Kidney (tissue), 14 donors: ENCODE data around the gene TMEM178B. TPM values are rescaled to one million over a fixed set of nuclear protein-coding genes. Genes with fewer than 3 reads are reported as not detected.

ENCODE experiments used
- DNase-seq, 5 donors: peaks; one replicate each; pipeline ENCODE4 v3.0.0-alpha.2; 2013 to 2020
- FAIRE-seq: peaks from 2 replicates; lab custom pipeline; 2012; peaks lifted over from hg19 to GRCh38; lab: Jason Lieb, UNC
- H3K27ac ChIP-seq, 2 donors: one replicate each; pipeline ENCODE4 v1.7.0; 2013; ENCODE audit warnings: low read depth in 2 of 2, low read length in 2 of 2, inconsistent platforms in 1 of 2
- H3K27me3 ChIP-seq: one replicate; pipeline ENCODE4 v1.7.1; 2013; ENCODE audit warnings: low read length, inconsistent platforms; ENCODE audit not compliant: control insufficient read depth, insufficient read depth
- H3K36me3 ChIP-seq, 3 donors: one replicate each; pipeline versions ENCODE4 v1.7.0 to v1.7.1; 2013; ENCODE audit warnings: low read length in 3 of 3, control low read depth in 1 of 3, inconsistent platforms in 1 of 3; ENCODE audit not compliant: insufficient read depth in 3 of 3, control insufficient read depth in 2 of 3
- H3K4me1 ChIP-seq, 3 donors: one replicate each; pipeline versions ENCODE4 v1.7.0 to v1.7.1; 2013; ENCODE audit warnings: low read length in 3 of 3, inconsistent platforms in 1 of 3, low read depth in 1 of 3; ENCODE audit not compliant: control insufficient read depth in 2 of 3, insufficient read depth in 2 of 3
- H3K4me3 ChIP-seq, 3 donors: one replicate each; pipeline versions ENCODE4 v1.7.0 to v1.8.1; 2013; ENCODE audit warnings: low read length in 3 of 3, control low read depth in 1 of 3, inconsistent platforms in 1 of 3
- H3K9ac ChIP-seq, 3 donors: one replicate each; pipeline versions ENCODE4 v1.7.0 to v1.7.1; 2013; ENCODE audit warnings: low read length in 3 of 3, control low read depth in 1 of 3, inconsistent platforms in 1 of 3
- H3K9me3 ChIP-seq, 3 donors: one replicate each; pipeline versions ENCODE4 v1.7.0 to v1.7.1; 2013; ENCODE audit warnings: low read length in 3 of 3, control low read depth in 1 of 3, inconsistent platforms in 1 of 3; ENCODE audit not compliant: control insufficient read depth in 2 of 3, insufficient read depth in 1 of 3
- intact Hi-C: fragments of 100-400 bp; cut with DNase I; formaldehyde crosslinking; loops from one replicate; pipeline ENCODE4 v1.11.1; 2022
- polyA plus RNA-seq: library from polyadenylated mRNA; stranded (reverse); fragments of 350-450 nt; fragmentation: Illumina TruSeq; extraction: RNeasy Lipid Tissue Mini Kit (QIAGEN cat#74804); gene quantifications from one replicate; pipeline ENCODE4 v1.2.3, GENCODE V29; 2014; ENCODE audit warnings: low read depth, low replicate concordance; ENCODE audit not compliant: insufficient read depth
- total RNA-seq: library from RNA; stranded (reverse); fragmentation: NEBNext Ultra II Directional; extraction: Animal tissue kit (Norgen Biotek cat#: 25700); gene quantifications from one replicate; pipeline ENCODE4 v1.2.1, GENCODE V29; 2021
- TF ChIP-seq, protein P1 (sequence below): IDR thresholded peaks from 3 replicates; pipeline ENCODE4 v1.5.1; 2012; ENCODE audit warnings: mild to moderate bottlenecking, moderate library complexity, borderline replicate concordance; ENCODE audit not compliant: insufficient read depth; ENCODE audit errors: extremely low read depth
- donor health status: control.
- donor health status: control.
- donor health status: control.
- donor health status: control.
- donor health status: control.
- donor health status: DM: yes; HTN: yes; CAD: no.
- donor health status: Normal renal cell carcinoma (clear cell type).

The TMEM178B gene
- total and polyA plus RNA-seq, 2 donors from 2014 or later, result 0.58 to 20.0 TPM

DNA sequence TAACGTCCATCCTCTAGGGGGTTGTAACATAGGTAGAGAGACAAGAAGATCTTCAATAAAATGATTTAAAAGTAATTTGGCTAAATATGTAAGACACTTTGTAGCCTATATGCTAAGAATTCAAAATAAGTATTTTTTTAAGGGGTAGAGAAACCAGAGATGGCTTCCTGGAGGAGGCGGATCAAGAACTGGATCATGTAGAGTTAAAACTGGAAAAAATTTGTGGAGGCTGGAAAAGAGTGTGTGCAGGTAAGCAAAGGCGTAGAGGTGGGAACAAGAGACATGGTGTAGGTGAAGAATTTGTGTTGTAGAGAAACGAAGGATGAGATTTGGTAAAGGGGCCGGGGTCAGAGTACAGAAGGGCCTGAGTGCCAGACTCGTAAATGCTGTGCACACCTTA is 172.6 kb downstream of the TMEM178B start:
- DNase-seq, result no peak
- no peaks in the 10 kb centered on the region for H3K27me3 ChIP-seq
- H3K27ac ChIP-seq, result no peak overlapping the region
- no peaks in the 10 kb centered on the region for H3K4me1 ChIP-seq
- TF ChIP-seq, protein P1, sequence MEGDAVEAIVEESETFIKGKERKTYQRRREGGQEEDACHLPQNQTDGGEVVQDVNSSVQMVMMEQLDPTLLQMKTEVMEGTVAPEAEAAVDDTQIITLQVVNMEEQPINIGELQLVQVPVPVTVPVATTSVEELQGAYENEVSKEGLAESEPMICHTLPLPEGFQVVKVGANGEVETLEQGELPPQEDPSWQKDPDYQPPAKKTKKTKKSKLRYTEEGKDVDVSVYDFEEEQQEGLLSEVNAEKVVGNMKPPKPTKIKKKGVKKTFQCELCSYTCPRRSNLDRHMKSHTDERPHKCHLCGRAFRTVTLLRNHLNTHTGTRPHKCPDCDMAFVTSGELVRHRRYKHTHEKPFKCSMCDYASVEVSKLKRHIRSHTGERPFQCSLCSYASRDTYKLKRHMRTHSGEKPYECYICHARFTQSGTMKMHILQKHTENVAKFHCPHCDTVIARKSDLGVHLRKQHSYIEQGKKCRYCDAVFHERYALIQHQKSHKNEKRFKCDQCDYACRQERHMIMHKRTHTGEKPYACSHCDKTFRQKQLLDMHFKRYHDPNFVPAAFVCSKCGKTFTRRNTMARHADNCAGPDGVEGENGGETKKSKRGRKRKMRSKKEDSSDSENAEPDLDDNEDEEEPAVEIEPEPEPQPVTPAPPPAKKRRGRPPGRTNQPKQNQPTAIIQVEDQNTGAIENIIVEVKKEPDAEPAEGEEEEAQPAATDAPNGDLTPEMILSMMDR, result no peak
- FAIRE-seq, result no peak
- no peaks in the 10 kb centered on the region for H3K36me3 ChIP-seq
- intact Hi-C loops, result no loop called here
- H3K9me3 ChIP-seq, result no peaks in the 10 kb centered on the region
- no peak overlapping the region for H3K4me3 ChIP-seq
- H3K9ac ChIP-seq, result no peak overlapping the region

DNA sequence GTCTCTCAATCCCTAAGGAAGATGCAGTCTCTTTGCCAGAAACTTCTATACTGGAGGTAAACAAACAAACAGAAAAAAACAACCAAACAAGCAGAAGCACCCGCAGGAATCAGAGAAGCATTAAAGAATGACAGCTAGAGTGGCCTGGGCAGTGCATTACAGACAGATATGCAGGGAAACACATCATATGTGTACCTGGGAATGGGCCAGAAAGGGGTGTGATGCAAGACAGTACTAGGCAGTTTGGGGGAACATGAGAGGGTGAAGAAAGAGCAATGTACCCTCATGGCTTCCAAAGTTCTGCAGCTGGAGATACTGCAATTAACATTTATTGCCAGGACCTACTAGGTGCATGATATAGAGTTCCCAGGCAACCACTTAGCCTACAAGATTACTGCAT is 177.3 kb downstream of the TMEM178B start:
- Histone ChIP-seq H3K36me3 (no peaks in the 10 kb centered on the region), H3K4me3 (no peak overlapping the region), H3K9me3 (no peaks in the 10 kb centered on the region), H3K27ac (no peak overlapping the region), H3K4me1 (no peaks in the 10 kb centered on the region), H3K9ac (no peak overlapping the region), H3K27me3 (no peaks in the 10 kb centered on the region)
- intact Hi-C loops, result no loop called here
- DNase-seq, result no peak
- FAIRE-seq, result no peak
- TF ChIP-seq, protein P1, result no peak

DNA sequence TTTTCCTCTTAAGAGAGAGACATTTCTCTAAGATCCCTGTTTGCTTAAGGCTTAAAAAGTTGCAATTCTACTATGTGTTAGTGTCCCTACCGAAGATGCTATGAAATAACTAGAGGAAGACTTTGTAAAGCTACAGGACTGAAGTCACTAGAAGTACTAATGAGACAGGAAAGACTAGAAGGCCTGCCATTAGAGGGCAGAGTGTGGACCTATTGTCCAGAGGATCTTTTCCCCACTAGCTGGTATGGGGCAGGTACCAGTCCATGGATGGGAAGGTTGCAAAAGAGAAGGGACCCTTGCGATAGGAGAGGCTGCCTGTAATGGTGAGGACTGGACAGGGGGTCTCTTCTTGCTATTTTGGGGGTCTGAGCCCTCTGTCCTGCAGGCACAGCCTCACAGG is 178.1 kb downstream of the TMEM178B start:
- TF ChIP-seq, protein P1, result no peak
- Histone ChIP-seq H3K27me3 (no peaks in the 10 kb centered on the region), H3K27ac (no peak overlapping the region), H3K36me3 (no peaks in the 10 kb centered on the region), H3K9me3 (peaks cover 0 to 2% (median 0%) of the 10 kb centered on the region in 3 donors), H3K4me1 (no peaks in the 10 kb centered on the region), H3K9ac (no peak overlapping the region), H3K4me3 (no peak overlapping the region)
- FAIRE-seq, result no peak
- intact Hi-C loops, result no loop called here
- DNase-seq, result no peak

DNA sequence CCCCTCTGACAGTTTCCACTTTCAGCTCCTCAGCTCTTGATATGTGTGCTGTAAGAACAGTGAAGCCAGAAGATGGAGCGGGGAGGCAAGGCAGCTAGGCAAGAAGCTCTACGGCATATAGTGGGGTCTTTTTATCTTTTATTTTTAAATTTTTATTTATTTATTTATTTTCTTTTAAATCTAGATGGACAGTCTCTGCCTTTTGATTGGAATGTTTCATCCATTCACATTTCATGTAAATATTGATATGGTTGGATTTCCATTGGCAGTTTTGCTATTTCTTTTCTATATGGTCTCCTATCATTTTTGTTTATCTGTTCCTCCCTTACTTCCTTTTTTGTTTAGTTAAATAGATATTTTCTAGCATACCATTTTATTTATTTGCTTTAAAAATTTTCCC is 183.7 kb downstream of the TMEM178B start:
- TF ChIP-seq, protein P1, result no peak
- no peaks in the 10 kb centered on the region for H3K27me3 ChIP-seq

More for the DNA sequence above, 183.7 kb downstream of the TMEM178B start:
- Histone ChIP-seq H3K4me3 (no peak overlapping the region), H3K9me3 (peaks cover 0 to 5% (median 0%) of the 10 kb centered on the region in 3 donors), H3K4me1 (no peaks in the 10 kb centered on the region), H3K27ac (no peak overlapping the region), H3K9ac (no peak overlapping the region), H3K36me3 (no peaks in the 10 kb centered on the region)
- no peak for DNase-seq
- no peak for FAIRE-seq
- intact Hi-C loops, result no loop called here
